ENCODE results near the gene TSEN15. TPM values are rescaled to one million over a fixed set of nuclear protein-coding genes. Genes with fewer than 3 reads are reported as not detected.

The TSEN15 gene
- total RNA-seq, 3 donors from 2014 or later: 6.7 to 21.2 (median 13.5) TPM

- intact Hi-C loops (cut with DNase I, micrococcal nuclease): no loop called here
- Histone ChIP-seq H3K4me1 (ENCODE audit: low read depth) (no peaks in the 10 kb centered on the region), H3K36me3 (ENCODE audit: low read depth) (no peaks in the 10 kb centered on the region), H3K9me3 (no peaks in the 10 kb centered on the region), H3K4me3 (no peak overlapping the region)
- ATAC-seq: no peak
- TF ChIP-seq CTCF (IDR thresholded peaks at IDR 0.05): no peak
- no peak for DNase-seq
Observed at GRCh38 chr1:184031409-184032107, 20.0 kb upstream of the TSEN15 start.

GRCh38 chr1:184032306-184032929 is 19.1 kb upstream of the TSEN15 start:
- Histone ChIP-seq H3K4me1 (ENCODE audit: low read depth) (no peaks in the 10 kb centered on the region), H3K4me3 (no peak overlapping the region), H3K36me3 (ENCODE audit: low read depth) (no peaks in the 10 kb centered on the region), H3K9me3 (no peaks in the 10 kb centered on the region)
- no peak for TF ChIP-seq CTCF (IDR thresholded peaks at IDR 0.05)
- ATAC-seq (no peak), DNase-seq (no peak)
- intact Hi-C loops (cut with DNase I, micrococcal nuclease): no loop called here

- H3K4me1 ChIP-seq (ENCODE audit: low read depth): no peaks in the 10 kb centered on the region
- TF ChIP-seq CTCF (IDR thresholded peaks at IDR 0.05): no peak
- H3K36me3 ChIP-seq (ENCODE audit: low read depth): no peaks in the 10 kb centered on the region
- no peak for ATAC-seq
- no peak for DNase-seq
- H3K4me3 ChIP-seq: no peak overlapping the region
- intact Hi-C loops (cut with DNase I, micrococcal nuclease): no loop called here
- no peaks in the 10 kb centered on the region for H3K9me3 ChIP-seq
Observed at GRCh38 chr1:184032930-184033418, 18.6 kb upstream of the TSEN15 start.

- intact Hi-C loops (cut with DNase I, micrococcal nuclease): no loop called here
- DNase-seq (no peak), ATAC-seq (no peak)
- no peak overlapping the region for H3K4me3 ChIP-seq
- no peak for TF ChIP-seq CTCF (IDR thresholded peaks at IDR 0.05)
- no peaks in the 10 kb centered on the region for H3K4me1 ChIP-seq (ENCODE audit: low read depth)
- no peaks in the 10 kb centered on the region for H3K9me3 ChIP-seq
- no peaks in the 10 kb centered on the region for H3K36me3 ChIP-seq (ENCODE audit: low read depth)
Observed at GRCh38 chr1:184033711-184034167, 17.8 kb upstream of the TSEN15 start.

- Histone ChIP-seq H3K4me3 (no peak overlapping the region), H3K9me3 (no peaks in the 10 kb centered on the region), H3K4me1 (ENCODE audit: low read depth) (no peaks in the 10 kb centered on the region), H3K36me3 (ENCODE audit: low read depth) (no peaks in the 10 kb centered on the region)
- ATAC-seq: no peak
- no peak for TF ChIP-seq CTCF (IDR thresholded peaks at IDR 0.05)
- no peak for DNase-seq
- intact Hi-C loops (cut with DNase I, micrococcal nuclease): no loop called here
Observed at GRCh38 chr1:184034761-184035379, 16.7 kb upstream of the TSEN15 start.

All from mucosa of descending colon (tissue), 3 donors.